ENCODE results near the gene GDNF. TPM values are rescaled to one million over a fixed set of nuclear protein-coding genes. Genes with fewer than 3 reads are reported as not detected.

GDNF gene
- polyA plus RNA-seq, 3 donors, result not detected

DNA sequence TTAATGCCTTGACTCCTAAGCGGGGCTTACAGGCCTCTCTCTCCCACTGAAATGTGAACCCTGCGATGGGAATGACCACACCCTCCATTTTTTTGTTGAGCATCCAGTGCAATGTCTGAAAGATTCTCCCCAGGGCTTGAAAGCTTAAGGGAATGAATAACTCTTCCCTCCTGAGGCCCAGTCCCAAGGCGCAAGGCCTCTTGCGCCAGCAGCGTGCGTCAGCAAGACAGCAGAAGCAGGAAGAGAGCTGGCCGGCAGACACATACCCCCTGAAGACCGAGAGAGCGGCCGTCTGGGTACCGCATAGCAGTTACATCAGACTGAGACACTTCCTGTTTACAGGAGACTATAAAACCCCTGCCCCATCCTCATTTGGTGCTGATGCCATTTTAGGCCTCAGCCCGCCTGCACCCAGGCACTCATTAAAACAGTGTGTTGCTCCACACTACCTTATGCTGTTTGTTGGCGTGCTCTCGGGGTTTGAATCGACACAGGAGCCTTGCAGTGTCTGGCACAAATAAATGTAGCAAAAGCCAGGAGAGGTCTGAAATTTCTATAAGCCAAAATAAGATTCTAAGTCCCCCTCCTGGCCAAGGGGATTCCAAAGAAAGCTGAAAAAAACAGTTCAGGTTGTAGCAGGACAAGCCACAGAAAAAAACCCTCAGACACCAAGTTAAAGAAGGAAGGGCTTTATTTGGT, 62.3 kb downstream of the GDNF start:
- H3K4me1 Mint-ChIP-seq, result no peaks in the 10 kb centered on the region
- no peaks in the 10 kb centered on the region for H3K27me3 ChIP-seq (ENCODE audit: control insufficient read depth in 2 of 2, insufficient read depth in 2 of 2, low read length in 2 of 2)
- no peak overlapping the region for H3K4me3 Mint-ChIP-seq
- H4K20me1 ChIP-seq (ENCODE audit: insufficient read depth, low read length), result no peaks in the 10 kb centered on the region
- H3K27me3 Mint-ChIP-seq (ENCODE audit: low read depth in 3 of 3), result peaks cover 0 to 2% (median 1%) of the 10 kb centered on the region in 3 donors
- H3K36me3 Mint-ChIP-seq, result no peaks in the 10 kb centered on the region
- H3K4me3 ChIP-seq (replicated peaks in 1 of 3; ENCODE audit: low read depth in 2 of 3, low read length in 3 of 3), result no peak overlapping the region
- H3K4me1 ChIP-seq (ENCODE audit: control insufficient read depth in 1 of 2, insufficient read depth in 2 of 2, low read length in 2 of 2), result no peaks in the 10 kb centered on the region
- H3K27ac ChIP-seq (ENCODE audit: low read depth in 1 of 2, low read length in 2 of 2), result no peak overlapping the region
- intact Hi-C loops (cut with micrococcal nuclease), result no loop called here
- TF ChIP-seq CTCF (IDR thresholded peaks at IDR 0.05), result no peak
- peaks cover 10 to 28% of the 10 kb centered on the region in 2 donors for H3K9me3 ChIP-seq (replicated peaks in 1 of 2; ENCODE audit: control insufficient read depth in 1 of 2, insufficient read depth in 1 of 2, low read length in 2 of 2)
- DNase-seq, result no peak
- H3K9me3 Mint-ChIP-seq, result peaks cover 9 to 27% (median 20%) of the 10 kb centered on the region in 7 donors
- no peaks in the 10 kb centered on the region for H3K79me2 ChIP-seq (ENCODE audit: insufficient read depth, low read length)
- no peak overlapping the region for H3K9ac ChIP-seq (ENCODE audit: insufficient read depth, low read length, poor library complexity, severe bottlenecking)
- no peak overlapping the region for H3K4me2 ChIP-seq (replicated peaks; ENCODE audit: extremely low read depth, low read length, poor library complexity, severe bottlenecking)
- no peaks in the 10 kb centered on the region for H3K36me3 ChIP-seq (replicated peaks in 1 of 2; ENCODE audit: control insufficient read depth in 1 of 2, insufficient read depth in 2 of 2, low read length in 2 of 2)
- H2AFZ ChIP-seq (ENCODE audit: insufficient read depth, low read depth, low read length, poor library complexity, severe bottlenecking), result no peak overlapping the region
- peak overlapping the region in 1 of 7 donors; percentile 4 for H3K27ac Mint-ChIP-seq
- WGBS (ENCODE audit: insufficient coverage), result 87% methylated on average over 14 of the region's 15 CpGs

DNA sequence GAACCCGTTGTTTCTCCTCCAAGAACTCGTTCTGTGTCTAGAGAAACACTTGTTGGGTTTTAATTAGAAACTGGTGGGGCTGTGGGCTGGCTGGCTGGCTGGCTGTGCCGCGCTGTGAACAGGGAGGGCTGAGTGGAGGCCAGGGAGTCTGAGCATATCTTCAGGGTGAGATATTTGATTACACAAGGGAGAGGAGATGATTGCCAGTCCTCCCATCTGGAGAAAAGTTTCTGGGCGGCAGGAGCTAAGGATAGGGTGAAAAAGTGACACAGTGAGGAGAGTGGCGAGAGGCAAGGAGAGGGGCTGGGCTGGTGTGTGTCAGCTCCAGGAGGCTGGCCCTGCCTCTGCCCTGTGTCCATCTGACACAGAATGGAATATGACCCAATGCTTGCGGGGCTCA, 63.0 kb downstream of the GDNF start:
- Histone ChIP-seq H3K36me3 (replicated peaks in 1 of 2; ENCODE audit: control insufficient read depth in 1 of 2, insufficient read depth in 2 of 2, low read length in 2 of 2) (no peaks in the 10 kb centered on the region), H3K79me2 (ENCODE audit: insufficient read depth, low read length) (no peaks in the 10 kb centered on the region), H4K20me1 (ENCODE audit: insufficient read depth, low read length) (no peaks in the 10 kb centered on the region), H3K9me3 (replicated peaks in 1 of 2; ENCODE audit: control insufficient read depth in 1 of 2, insufficient read depth in 1 of 2, low read length in 2 of 2) (peaks cover 10 to 28% of the 10 kb centered on the region in 2 donors), H3K9ac (ENCODE audit: insufficient read depth, low read length, poor library complexity, severe bottlenecking) (no peak overlapping the region), H2AFZ (ENCODE audit: insufficient read depth, low read depth, low read length, poor library complexity, severe bottlenecking) (no peak overlapping the region), H3K27ac (ENCODE audit: low read depth in 1 of 2, low read length in 2 of 2) (no peak overlapping the region), H3K4me1 (ENCODE audit: control insufficient read depth in 1 of 2, insufficient read depth in 2 of 2, low read length in 2 of 2) (no peaks in the 10 kb centered on the region), H3K27me3 (ENCODE audit: control insufficient read depth in 2 of 2, insufficient read depth in 2 of 2, low read length in 2 of 2) (no peaks in the 10 kb centered on the region), H3K4me2 (replicated peaks; ENCODE audit: extremely low read depth, low read length, poor library complexity, severe bottlenecking) (no peak overlapping the region), H3K4me3 (replicated peaks in 1 of 3; ENCODE audit: low read depth in 2 of 3, low read length in 3 of 3) (no peak overlapping the region)
- Mint-ChIP-seq H3K4me3 (no peak overlapping the region), H3K27me3 (ENCODE audit: low read depth in 3 of 3) (peaks cover 0 to 5% (median 4%) of the 10 kb centered on the region in 3 donors), H3K9me3 (peaks cover 9 to 32% (median 20%) of the 10 kb centered on the region in 7 donors), H3K27ac (peak overlapping the region in 1 of 7 donors; percentile 6), H3K4me1 (no peaks in the 10 kb centered on the region), H3K36me3 (no peaks in the 10 kb centered on the region)
- TF ChIP-seq CTCF (IDR thresholded peaks at IDR 0.05), result no peak
- DNase-seq, result no peak
- intact Hi-C loops (cut with micrococcal nuclease), result no loop called here
- 90% methylated on average over 6 of the region's 7 CpGs for WGBS (ENCODE audit: insufficient coverage)
